ENCODE results near the gene BCAS1. TPM values are rescaled to one million over a fixed set of nuclear protein-coding genes. Genes with fewer than 3 reads are reported as not detected.

The BCAS1 gene
- total RNA-seq, 2 experiments from 2014 or later = 0.06 to 0.10 TPM

- H3K27ac Mint-ChIP-seq = no peak overlapping the region
- no peak for DNase-seq
- no peak overlapping the region for H3K4me3 Mint-ChIP-seq
- H3K9me3 Mint-ChIP-seq = peaks cover 7% of the 10 kb centered on the region
- no peaks in the 10 kb centered on the region for H3K4me1 Mint-ChIP-seq
- no peaks in the 10 kb centered on the region for H3K36me3 Mint-ChIP-seq
- peaks cover 5% of the 10 kb centered on the region for H3K27me3 Mint-ChIP-seq
These were observed 41.2 kb downstream of the BCAS1 start for GRCh38 chr20:54029176-54029575.

GRCh38 chr20:54028276-54029011 lies 42.0 kb downstream of the BCAS1 start:
- Mint-ChIP-seq H3K36me3 (no peaks in the 10 kb centered on the region), H3K4me1 (no peaks in the 10 kb centered on the region), H3K27me3 (peaks cover 5% of the 10 kb centered on the region), H3K4me3 (no peak overlapping the region), H3K9me3 (peaks cover 7% of the 10 kb centered on the region), H3K27ac (no peak overlapping the region)
- DNase-seq = no peak

GRCh38 chr20:54027704-54028103 lies 42.7 kb downstream of the BCAS1 start:
- Mint-ChIP-seq H3K9me3 (peaks cover 2% of the 10 kb centered on the region), H3K27ac (no peak overlapping the region), H3K27me3 (peaks cover 5% of the 10 kb centered on the region), H3K4me3 (no peak overlapping the region), H3K36me3 (no peaks in the 10 kb centered on the region), H3K4me1 (no peaks in the 10 kb centered on the region)
- DNase-seq = no peak

DNA sequence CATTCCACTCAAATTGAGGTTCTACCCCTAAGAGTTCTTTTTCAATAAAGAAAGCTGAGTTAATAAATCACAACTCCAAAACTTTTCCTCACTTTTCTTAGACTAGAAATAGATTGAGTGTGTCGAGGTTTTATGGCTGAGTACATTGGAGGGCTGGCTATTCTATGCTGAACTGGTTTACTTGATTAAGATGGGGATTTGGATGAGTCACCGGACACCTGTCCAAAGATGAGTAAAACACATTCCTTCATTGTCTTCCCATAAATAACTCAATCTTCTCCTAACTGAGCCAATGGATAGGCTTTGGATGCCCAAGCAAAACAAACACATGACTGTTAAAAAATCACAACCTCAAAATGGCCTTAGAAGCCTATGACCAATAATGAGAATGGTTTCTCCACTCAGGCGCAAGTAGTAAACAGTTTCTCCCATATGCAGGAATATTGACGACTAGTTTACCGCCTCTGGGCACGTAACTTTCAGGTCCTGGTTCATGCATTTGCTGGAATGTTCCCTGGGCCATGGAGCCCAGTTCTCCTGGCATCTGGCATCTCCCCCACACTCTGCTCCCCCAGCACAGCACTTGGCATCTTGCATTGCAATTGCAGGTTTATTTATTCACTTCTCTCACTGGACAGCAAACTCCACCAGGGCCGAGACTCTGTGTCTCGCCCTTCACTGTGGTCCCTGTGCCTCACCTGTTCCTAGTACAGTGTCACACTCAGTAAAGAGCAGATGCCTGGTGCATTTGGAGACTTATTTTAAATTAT lies 43.9 kb downstream of the BCAS1 start:
- no peak overlapping the region for H3K4me3 Mint-ChIP-seq
- no peaks in the 10 kb centered on the region for H3K36me3 Mint-ChIP-seq
- no peak for DNase-seq
- no peak overlapping the region for H3K27ac Mint-ChIP-seq
- H3K27me3 Mint-ChIP-seq = peaks cover 5% of the 10 kb centered on the region
- H3K4me1 Mint-ChIP-seq = no peaks in the 10 kb centered on the region
- H3K9me3 Mint-ChIP-seq = no peaks in the 10 kb centered on the region

DNA sequence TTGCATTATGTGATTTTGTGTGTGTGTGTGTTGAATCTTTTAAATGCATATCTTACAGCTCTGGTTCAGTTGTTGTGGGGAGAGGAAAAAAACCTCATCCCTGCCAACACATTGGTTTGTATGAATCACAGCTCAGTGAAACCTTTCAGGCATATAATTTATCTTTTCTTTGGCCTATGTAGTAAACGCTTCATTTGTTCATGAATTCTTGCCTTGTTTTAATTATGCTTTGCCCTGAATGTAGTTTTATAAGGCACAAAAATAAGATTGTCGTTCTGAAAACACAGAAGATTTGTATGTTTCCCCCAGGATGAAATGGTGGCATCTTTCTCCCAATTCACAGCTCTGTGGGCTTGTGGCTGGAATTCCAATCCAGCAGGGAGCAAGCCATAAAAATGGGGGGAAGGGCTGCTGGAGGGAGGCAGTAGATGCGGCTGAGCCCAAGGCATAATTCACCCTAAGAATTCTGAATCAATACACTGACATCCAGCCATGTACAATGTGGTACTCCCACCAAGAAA lies 45.1 kb downstream of the BCAS1 start:
- no peaks in the 10 kb centered on the region for H3K9me3 Mint-ChIP-seq
- no peak overlapping the region for H3K27ac Mint-ChIP-seq
- DNase-seq = no peak
- H3K4me3 Mint-ChIP-seq = no peak overlapping the region
- no peaks in the 10 kb centered on the region for H3K36me3 Mint-ChIP-seq
- no peaks in the 10 kb centered on the region for H3K4me1 Mint-ChIP-seq
- peaks cover 5% of the 10 kb centered on the region for H3K27me3 Mint-ChIP-seq

DNA sequence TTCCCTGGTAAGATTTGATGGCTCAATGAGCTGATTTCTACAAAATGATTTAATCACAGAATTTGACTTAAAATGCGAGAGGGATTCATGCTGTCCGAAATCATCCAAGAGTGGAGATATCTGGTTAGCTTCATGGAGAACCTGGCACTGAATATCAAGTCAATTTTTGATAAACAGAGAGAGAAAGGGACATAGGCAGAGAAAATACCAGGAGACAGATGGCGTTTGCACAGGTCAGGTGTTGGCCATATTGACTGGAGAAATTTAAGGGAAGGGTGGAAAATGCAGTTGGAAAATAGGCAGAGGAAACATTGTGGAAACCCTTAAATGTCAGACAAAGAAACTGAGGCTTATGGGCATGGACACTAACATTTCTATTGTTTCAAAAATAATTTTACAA lies 47.0 kb downstream of the BCAS1 start:
- no peak for DNase-seq
- no peaks in the 10 kb centered on the region for H3K36me3 Mint-ChIP-seq
- no peaks in the 10 kb centered on the region for H3K4me1 Mint-ChIP-seq
- H3K9me3 Mint-ChIP-seq = no peaks in the 10 kb centered on the region
- H3K27ac Mint-ChIP-seq = no peak overlapping the region
- H3K27me3 Mint-ChIP-seq = peaks cover 5% of the 10 kb centered on the region
- no peak overlapping the region for H3K4me3 Mint-ChIP-seq

DNA sequence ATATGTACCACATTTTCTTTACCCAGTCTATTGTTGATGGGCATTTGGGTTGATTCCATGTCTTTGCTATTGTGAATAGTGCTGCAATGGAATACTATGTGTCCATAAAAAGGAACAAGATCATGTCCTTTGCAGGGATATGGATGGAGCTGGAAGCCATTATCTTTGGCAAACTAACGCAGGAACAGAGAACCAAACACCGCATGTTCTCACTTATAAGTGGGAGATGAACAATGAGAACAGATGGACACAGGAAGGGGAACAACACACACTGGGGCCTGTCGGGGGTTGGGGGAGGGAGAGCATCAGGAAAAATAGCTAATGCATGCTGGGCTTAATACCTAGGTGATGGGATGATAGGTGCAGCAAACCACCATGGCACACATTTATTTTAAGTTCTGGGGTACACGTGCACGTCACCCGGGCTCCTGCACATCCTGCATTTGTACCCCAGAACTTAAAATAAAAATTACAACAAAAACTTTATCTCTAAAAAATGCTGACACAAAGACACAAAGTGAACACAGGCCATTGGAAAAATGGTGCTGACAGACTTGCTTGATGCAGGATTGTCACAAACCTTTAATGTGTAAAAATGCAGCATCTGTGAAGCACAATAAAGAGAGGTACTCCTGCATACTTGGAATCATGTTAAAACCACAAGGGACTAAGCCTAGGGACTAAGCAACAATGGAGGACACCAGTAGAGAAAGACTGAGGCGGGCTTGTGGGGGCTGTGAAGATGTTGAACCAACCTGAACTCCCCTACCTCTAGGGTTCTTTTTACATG lies 48.8 kb downstream of the BCAS1 start:
- H3K36me3 Mint-ChIP-seq = no peaks in the 10 kb centered on the region
- H3K9me3 Mint-ChIP-seq = no peaks in the 10 kb centered on the region
- H3K27ac Mint-ChIP-seq = no peak overlapping the region
- peaks cover 8% of the 10 kb centered on the region for H3K4me1 Mint-ChIP-seq
- H3K4me3 Mint-ChIP-seq = no peak overlapping the region
- DNase-seq = no peak
- peaks cover 6% of the 10 kb centered on the region for H3K27me3 Mint-ChIP-seq

DNA sequence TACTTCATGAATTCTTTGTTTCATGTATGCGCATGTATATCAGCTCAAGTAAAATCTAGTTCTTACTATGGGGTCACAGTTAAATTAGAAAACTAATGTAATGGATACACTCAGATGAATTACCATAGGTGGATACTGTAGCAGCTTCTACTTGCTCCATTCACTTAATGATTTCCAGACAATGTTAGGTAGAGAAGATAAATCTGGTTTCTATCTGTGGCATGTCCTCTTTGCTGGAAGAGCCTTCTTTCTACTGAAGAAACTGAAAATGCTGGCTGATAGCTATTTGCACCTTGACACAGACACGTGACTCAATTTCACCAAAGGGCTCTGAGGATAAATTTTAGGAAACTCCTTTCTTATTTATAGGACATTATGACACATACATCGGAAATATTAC lies 49.5 kb downstream of the BCAS1 start:
- no peak overlapping the region for H3K27ac Mint-ChIP-seq
- DNase-seq = no peak
- H3K4me3 Mint-ChIP-seq = no peak overlapping the region
- H3K9me3 Mint-ChIP-seq = no peaks in the 10 kb centered on the region
- H3K4me1 Mint-ChIP-seq = peaks cover 8% of the 10 kb centered on the region
- H3K36me3 Mint-ChIP-seq = no peaks in the 10 kb centered on the region
- peaks cover 5% of the 10 kb centered on the region for H3K27me3 Mint-ChIP-seq

DNA sequence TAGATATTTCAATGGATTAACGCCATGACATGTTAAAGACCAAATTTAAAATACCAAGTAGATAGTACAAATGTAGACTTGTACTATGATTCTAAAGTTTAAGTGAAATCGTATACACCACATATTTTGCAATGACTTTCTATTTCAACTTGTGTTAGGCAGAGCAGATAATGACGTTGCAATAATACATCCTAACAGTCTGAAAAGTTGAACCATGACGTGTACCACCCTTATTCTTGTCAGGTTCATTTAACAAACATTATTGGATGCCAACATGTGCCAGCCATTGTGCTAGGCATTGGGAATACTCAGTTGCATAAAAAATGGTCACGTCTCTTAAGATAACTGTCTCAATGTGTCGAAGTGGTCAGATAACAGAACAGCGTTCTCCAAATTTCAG lies 50.0 kb downstream of the BCAS1 start:
- Mint-ChIP-seq H3K27ac (no peak overlapping the region), H3K4me3 (no peak overlapping the region), H3K9me3 (no peaks in the 10 kb centered on the region), H3K4me1 (peaks cover 8% of the 10 kb centered on the region), H3K36me3 (no peaks in the 10 kb centered on the region), H3K27me3 (peaks cover 5% of the 10 kb centered on the region)
- DNase-seq = no peak

DNA sequence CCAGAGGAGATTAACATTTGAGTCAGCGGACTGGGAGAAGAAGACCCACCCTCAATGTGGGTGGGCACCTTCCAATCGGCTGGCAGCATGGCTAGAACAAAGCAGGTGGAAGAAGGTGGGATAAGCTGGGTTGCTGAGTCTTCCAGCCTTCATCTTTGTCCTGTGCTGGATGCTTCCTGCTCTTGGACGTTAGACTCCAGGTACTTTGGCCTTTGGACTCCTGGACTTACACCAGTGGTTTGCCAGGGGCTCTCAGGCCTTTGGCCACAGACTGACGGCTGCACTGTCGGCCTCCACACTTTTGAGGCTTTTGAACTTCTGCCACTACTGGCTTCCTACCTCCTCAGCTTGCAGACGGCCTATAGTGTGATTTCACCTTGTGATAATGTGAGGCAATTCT lies 50.8 kb downstream of the BCAS1 start:
- no peaks in the 10 kb centered on the region for H3K9me3 Mint-ChIP-seq
- H3K27ac Mint-ChIP-seq = no peak overlapping the region
- H3K27me3 Mint-ChIP-seq = peaks cover 5% of the 10 kb centered on the region
- H3K4me1 Mint-ChIP-seq = peaks cover 8% of the 10 kb centered on the region
- H3K36me3 Mint-ChIP-seq = no peaks in the 10 kb centered on the region
- DNase-seq = no peak
- no peak overlapping the region for H3K4me3 Mint-ChIP-seq

GRCh38 chr20:54019127-54019526 lies 51.3 kb downstream of the BCAS1 start:
- H3K27ac Mint-ChIP-seq = no peak overlapping the region
- H3K9me3 Mint-ChIP-seq = no peaks in the 10 kb centered on the region
- H3K4me1 Mint-ChIP-seq = peaks cover 8% of the 10 kb centered on the region
- H3K36me3 Mint-ChIP-seq = no peaks in the 10 kb centered on the region
- no peak overlapping the region for H3K4me3 Mint-ChIP-seq
- peaks cover 5% of the 10 kb centered on the region for H3K27me3 Mint-ChIP-seq
- no peak for DNase-seq

DNA sequence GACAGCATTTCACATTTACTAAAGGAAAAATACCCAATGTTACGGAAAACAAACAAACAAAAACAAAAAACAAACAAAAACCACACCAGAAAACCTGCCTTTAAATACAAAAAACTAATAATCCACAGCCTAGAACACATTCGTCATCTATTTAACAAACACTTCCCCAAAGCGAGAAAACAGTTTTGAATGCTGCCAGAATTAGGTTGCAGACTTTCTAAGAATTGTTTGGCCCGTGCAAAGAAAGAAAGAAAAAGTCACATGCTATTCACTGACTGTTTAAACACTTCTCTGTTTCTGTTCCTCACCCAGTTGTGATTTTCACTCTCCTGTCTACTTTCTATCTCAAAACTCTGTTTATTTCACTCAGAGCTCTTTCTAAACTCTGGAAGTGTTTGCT lies 52.5 kb downstream of the BCAS1 start:
- H3K4me3 Mint-ChIP-seq = no peak overlapping the region
- peaks cover 5% of the 10 kb centered on the region for H3K27me3 Mint-ChIP-seq
- no peaks in the 10 kb centered on the region for H3K9me3 Mint-ChIP-seq
- H3K27ac Mint-ChIP-seq = no peak overlapping the region
- no peak for DNase-seq
- H3K36me3 Mint-ChIP-seq = no peaks in the 10 kb centered on the region
- peaks cover 8% of the 10 kb centered on the region for H3K4me1 Mint-ChIP-seq

DNA sequence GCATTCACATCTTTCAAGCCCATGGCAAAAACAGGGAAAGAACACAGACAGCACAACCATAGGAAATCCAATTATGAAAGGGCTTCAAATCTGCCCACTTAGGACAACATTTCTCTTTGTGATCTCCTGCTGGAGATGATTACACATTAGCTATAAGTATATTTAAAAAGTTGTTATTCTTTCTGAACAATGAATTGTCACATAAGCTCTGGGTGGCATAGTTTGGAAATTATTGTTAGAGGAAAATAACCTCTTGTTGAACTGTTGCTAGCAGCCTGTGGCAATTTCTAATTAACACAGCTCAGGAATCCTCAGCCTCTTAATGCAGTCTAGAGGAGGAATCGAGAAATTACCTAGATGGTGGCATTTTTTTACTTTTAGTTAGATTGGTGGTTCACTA lies 54.9 kb downstream of the BCAS1 start:
- H3K27me3 Mint-ChIP-seq = peaks cover 5% of the 10 kb centered on the region
- DNase-seq = no peak
- H3K36me3 Mint-ChIP-seq = no peaks in the 10 kb centered on the region
- H3K9me3 Mint-ChIP-seq = no peaks in the 10 kb centered on the region
- no peak overlapping the region for H3K4me3 Mint-ChIP-seq
- peaks cover 8% of the 10 kb centered on the region for H3K4me1 Mint-ChIP-seq
- no peak overlapping the region for H3K27ac Mint-ChIP-seq

GRCh38 chr20:54014293-54014926 lies 56.0 kb downstream of the BCAS1 start:
- Mint-ChIP-seq H3K9me3 (no peaks in the 10 kb centered on the region), H3K4me3 (no peak overlapping the region), H3K27ac (no peak overlapping the region), H3K27me3 (peaks cover 5% of the 10 kb centered on the region), H3K4me1 (peaks cover 8% of the 10 kb centered on the region), H3K36me3 (no peaks in the 10 kb centered on the region)
- no peak for DNase-seq

GRCh38 chr20:54013471-54013870 lies 56.9 kb downstream of the BCAS1 start:
- Mint-ChIP-seq H3K9me3 (no peaks in the 10 kb centered on the region), H3K4me3 (no peak overlapping the region), H3K27me3 (peaks cover 5% of the 10 kb centered on the region), H3K36me3 (no peaks in the 10 kb centered on the region), H3K4me1 (peaks cover 8% of the 10 kb centered on the region), H3K27ac (no peak overlapping the region)
- DNase-seq = no peak
